ENCODE measurements around the gene NF1.
"Not testable (repeated sequence)": the region's sequence is repeated elsewhere in the genome, so short reads cannot be mapped to it uniquely, and the experiment has no call there.

The NF1 gene

GRCh38 chr17:31130286-31131224, 35.8 kb downstream of the NF1 start:
- DNase-seq = no peak

GRCh38 chr17:31131299-31131698, 36.5 kb downstream of the NF1 start:
- no peak for DNase-seq

GRCh38 chr17:31132977-31133376, 38.2 kb downstream of the NF1 start:
- DNase-seq = no peak

GRCh38 chr17:31134576-31134975, 39.8 kb downstream of the NF1 start:
- no peak for DNase-seq

- DNase-seq = no peak
Observed at GRCh38 chr17:31136319-31136718, 41.5 kb downstream of the NF1 start.

- DNase-seq = no peak
Observed at GRCh38 chr17:31140111-31140510, 45.3 kb downstream of the NF1 start.

- no peak for DNase-seq
Observed at GRCh38 chr17:31144428-31144827, 49.7 kb downstream of the NF1 start.

GRCh38 chr17:31144836-31145235, 50.1 kb downstream of the NF1 start:
- DNase-seq = no peak

- no peak for DNase-seq
Observed at GRCh38 chr17:31147507-31148202, 52.9 kb downstream of the NF1 start.

GRCh38 chr17:31148205-31148604, 53.4 kb downstream of the NF1 start:
- DNase-seq = no peak

GRCh38 chr17:31152271-31152670, 57.5 kb downstream of the NF1 start:
- DNase-seq = no peak

GRCh38 chr17:31155208-31155810, 60.5 kb downstream of the NF1 start:
- no peak for DNase-seq

- no peak for DNase-seq
Observed at GRCh38 chr17:31156326-31156725, 61.5 kb downstream of the NF1 start.

- not testable (repeated sequence) for DNase-seq
Observed at GRCh38 chr17:31156864-31157263, 62.1 kb downstream of the NF1 start.

GRCh38 chr17:31158746-31159377, 64.1 kb downstream of the NF1 start:
- no peak for DNase-seq

GRCh38 chr17:31163091-31163781, 68.5 kb downstream of the NF1 start:
- DNase-seq = no peak

GRCh38 chr17:31167111-31167510, 72.3 kb downstream of the NF1 start:
- DNase-seq = no peak

- DNase-seq = no peak
Observed at GRCh38 chr17:31171701-31172100, 76.9 kb downstream of the NF1 start.

- no peak for DNase-seq
Observed at GRCh38 chr17:31172388-31172787, 77.6 kb downstream of the NF1 start.

- no peak for DNase-seq
Observed at GRCh38 chr17:31174215-31174614, 79.4 kb downstream of the NF1 start.

GRCh38 chr17:31175237-31175636, 80.5 kb downstream of the NF1 start:
- no peak for DNase-seq

GRCh38 chr17:31176143-31176542, 81.4 kb downstream of the NF1 start:
- DNase-seq = not testable (repeated sequence)

- not testable (repeated sequence) for DNase-seq
Observed at GRCh38 chr17:31178951-31179350, 84.2 kb downstream of the NF1 start.
